ENCODE data around the gene VAV2.

- TF ChIP-seq CTCF (IDR thresholded peaks at IDR 0.05; ENCODE audit: insufficient read depth, low read length, poor library complexity, severe bottlenecking) = no peak
- no peak for TF ChIP-seq EZH2phosphoT487 (conservative IDR thresholded peaks at IDR 0.05; ENCODE audit: low read length)
Measured at GRCh38 chr9:133823189-133824105, 168.7 kb downstream of the VAV2 start.
